Stimulated activated CD8-positive, alpha-beta memory T cell treated with anti-CD3 and anti-CD28 coated beads, Interleukin-2, amount 100 ng/mL, for 48 hours (primary cell): Measurements from ENCODE around the gene UAP1.

ENCODE experiments used
- DNase-seq, 2 donors: peaks; one replicate each; pipeline ENCODE4 v3.0.0-alpha.2; 2020; ENCODE audit warnings: low read depth in 2 of 2

Gene UAP1

GRCh38 chr1:162561616-162562469 is at the start of gene UAP1:
Gene UAP1 (plus strand): TSS chr1:162561722. CDS start chr1:162566069, 4,347 bp downstream.
- DNase-seq = peak in 1 of 2 donors; percentile 9

- DNase-seq = no peak
Observed at GRCh38 chr1:162527314-162527713, 34.2 kb upstream of the UAP1 start.

- DNase-seq = no peak
Observed at GRCh38 chr1:162530307-162530987, 31.1 kb upstream of the UAP1 start.

DNA sequence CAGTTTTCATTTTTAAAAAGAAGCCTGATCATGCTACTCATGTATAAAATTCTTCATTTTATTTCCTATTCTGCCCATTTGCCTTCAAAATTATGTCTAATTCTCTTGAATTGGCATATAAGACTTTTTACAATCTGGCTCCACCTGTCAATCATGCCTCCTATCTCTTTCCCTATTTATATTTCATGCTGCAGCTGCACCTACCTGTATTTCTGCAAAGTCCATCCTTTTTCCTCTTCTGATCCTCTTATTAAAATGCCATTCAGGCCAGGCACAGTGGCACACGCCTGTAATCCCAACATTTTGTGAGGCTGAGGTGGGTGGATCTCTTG is 30.6 kb upstream of the UAP1 start:
- no peak for DNase-seq

GRCh38 chr1:162535501-162535900 is 26.0 kb upstream of the UAP1 start:
- no peak for DNase-seq

DNA sequence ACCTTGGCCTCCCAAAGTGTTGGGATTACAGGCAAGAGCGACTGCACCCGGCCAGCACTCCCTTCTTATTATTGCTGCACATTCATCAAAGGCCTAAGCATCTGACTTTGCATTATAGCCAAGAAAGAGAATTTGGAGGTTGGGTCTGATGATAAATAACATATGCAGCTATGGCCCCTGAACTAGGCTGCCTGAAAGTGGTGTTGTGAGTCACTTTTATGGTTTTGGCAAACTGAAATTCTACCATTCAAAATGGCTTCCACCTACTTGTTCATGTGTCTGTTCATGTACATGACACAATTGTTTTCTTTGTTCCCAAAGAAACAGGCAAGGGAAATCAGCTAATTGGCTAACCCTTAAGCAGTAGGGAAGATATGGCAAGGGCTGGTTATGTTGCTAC is 25.0 kb upstream of the UAP1 start:
- no peak for DNase-seq

DNA sequence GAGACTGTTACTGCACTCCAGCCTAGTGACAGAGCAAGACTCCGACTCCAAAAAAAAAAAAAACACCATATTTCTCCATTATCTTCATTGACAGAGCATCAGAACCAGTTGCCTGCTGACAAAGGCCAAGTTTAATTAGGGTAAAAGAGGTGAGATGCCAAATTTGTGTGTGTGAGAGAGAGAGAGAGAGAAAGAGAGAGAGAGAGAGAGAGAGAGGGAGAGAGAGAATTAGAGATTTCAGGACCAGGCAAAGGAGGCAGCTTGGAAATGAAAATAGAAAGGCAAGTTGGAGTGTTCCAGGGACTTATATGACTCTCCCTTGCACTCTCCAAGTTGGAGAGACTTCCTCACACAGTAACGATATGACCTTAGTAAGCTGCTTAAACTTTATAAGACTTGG is 24.3 kb upstream of the UAP1 start:
- no peak for DNase-seq

DNA sequence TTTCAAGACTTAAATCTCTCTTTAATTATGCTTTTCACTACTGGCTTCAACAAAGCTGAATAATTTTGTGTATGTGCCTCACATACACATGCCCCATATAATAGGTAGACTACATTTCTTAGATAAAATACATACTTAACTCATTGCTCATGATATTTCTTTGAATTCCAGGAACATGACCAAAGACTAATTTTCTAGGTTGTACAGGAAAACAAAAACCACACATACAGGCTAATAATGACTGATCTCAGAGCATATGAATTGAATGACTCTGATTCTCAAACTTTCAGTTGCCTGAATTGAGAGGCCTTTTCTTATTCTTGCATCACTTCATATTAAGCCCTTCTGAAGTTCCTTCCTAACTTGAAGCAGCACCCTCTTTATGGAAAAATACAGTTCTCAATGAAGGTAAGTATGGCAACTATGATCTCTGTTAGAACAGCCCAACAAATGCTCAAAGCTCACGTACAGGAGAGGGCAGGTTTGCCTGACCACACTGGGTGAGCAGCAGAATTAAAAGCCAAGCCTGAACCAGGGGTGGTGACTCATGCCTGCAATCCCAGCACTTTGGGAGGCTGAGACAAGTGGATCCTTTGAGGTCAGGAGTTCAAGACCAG is 22.6 kb upstream of the UAP1 start:
- no peak for DNase-seq

DNA sequence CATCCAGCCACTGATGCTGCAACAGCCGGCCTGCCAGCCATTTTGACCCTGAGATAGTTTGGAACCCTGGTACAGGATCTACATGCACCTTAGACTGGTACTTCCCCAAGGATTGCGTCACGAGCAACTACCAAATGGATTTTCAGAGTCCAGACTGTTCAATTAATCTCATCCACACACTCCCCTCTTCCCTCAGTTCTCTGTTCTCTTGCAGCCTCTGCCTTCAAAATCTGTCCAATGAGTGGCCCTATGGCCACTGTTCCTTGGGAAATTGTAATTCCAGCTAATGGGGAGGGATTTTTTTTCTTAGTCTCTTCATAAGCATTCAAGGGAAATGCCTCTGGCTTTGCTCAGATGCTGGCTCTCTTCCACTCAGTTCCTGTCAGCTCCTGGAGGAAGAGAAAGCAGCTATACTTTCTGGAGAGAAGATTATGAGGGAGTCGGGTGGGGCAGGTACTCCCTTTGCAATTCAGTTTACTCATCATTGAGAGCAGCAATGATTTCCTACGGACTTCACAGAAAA is 19.8 kb upstream of the UAP1 start:
- no peak for DNase-seq

- no peak for DNase-seq
Observed at GRCh38 chr1:162543228-162543627, 18.3 kb upstream of the UAP1 start.

- no peak for DNase-seq
Observed at GRCh38 chr1:162548170-162548569, 13.4 kb upstream of the UAP1 start.

DNA sequence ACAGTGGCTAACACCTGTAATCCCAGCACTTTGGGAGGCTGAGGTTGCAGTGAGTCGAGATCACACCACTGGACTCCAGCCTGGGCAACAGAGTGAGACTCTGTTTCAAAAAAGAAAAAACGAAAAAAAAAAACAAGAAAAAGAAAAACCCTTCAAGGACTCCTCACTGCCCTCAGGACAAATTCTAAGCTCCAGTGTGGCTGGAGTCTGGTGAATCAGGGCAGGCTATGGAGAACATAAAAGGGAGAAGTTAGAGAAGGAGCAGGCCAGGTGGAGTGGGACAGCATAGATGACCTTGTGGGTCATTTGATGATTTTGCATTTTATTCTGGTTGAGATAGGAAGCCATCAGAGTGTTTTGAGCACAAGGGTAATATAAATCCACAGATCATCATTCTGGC is 12.5 kb upstream of the UAP1 start:
- no peak for DNase-seq

DNA sequence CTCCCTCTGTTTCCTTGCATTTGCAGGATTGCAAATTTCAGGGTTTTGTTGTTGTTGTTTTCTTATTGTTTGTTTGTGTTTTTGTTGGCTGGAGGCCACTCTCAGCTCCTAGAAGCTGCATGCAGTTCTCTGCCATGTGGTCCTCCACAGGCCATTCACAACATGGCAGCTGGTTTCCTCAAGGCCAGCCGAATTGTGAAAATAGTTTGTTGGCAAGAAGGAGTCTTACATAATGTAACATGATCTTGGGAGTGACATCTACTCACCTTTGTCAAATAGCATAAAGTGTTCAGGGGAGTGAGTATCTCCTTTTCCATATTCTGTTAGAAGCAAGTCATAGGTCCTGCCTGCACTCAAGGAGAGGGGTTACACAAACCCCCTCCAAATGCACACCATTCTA is 10.6 kb upstream of the UAP1 start:
- DNase-seq = no peak

DNA sequence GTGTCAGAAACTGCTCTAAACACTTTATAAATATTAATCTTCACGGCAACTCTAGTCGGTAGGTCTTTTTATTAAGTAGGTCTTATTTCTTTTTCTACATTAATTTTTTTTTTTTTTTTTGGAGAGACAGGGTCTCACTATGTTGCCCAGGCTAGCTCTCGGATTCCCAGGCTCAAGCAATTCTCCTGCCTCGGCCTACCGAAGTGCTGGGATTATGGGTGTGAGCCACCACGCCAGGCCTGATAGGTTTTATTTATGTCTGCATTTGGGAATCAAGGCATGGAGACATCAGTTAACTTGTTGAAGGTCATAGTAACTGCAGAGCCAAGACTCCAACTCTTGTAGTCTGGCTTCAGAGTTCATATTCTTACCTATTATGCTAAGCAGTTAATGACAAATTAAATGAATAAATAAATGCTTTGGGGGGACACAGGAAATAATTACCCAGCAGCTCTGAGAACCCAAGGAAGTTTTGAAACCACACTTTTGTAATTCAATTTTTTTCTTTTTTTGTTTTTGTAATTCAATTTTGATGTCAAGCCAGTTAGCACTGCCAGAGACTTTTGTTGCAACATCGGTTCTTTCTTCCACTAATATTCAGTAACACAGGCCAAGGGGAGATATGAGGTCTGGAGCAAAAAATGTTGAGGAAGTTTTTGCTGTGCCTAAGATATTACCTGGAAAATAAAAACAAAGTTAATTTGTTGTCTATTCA is 9.4 kb upstream of the UAP1 start:
- no peak for DNase-seq

GRCh38 chr1:162552684-162553252 is 8.8 kb upstream of the UAP1 start:
- DNase-seq = no peak

DNA sequence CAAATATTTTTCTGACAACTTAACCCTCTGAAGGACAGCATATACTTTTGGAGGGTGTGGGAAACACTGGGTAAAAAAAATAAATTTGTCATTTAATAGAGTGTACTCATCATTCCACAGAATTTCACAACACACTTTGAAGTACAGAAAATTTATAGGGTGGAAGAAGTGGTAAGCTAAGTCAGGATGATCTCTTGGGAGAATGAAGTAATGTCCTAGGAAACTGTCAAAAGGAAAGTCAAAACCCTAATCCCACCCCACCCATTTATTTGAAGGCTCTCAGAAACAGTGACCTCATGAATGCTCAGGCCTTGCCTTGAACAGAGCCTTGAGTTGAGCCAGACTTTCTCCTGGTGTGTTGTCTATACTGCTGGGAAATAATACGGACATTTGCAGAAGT is 7.3 kb upstream of the UAP1 start:
- DNase-seq = no peak

DNA sequence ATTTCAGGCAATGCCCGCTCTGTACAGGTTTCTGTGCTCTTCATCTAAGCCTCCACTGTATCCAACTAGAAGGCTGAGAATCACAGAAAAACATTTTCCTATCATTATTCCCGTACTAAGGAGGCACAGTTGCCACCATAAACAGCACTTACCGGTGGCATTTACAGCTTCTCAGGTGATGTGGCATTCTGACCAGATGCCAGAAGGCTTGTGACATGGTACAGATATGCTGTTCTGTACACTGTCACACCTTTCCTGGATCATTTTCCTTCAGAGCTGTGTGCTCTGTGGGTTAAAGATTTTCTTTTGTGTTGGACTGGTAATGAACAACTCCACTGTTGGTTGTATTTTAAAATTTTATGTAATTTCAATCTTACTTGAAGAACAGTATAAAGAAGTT is 4.0 kb upstream of the UAP1 start:
- DNase-seq = no peak

DNA sequence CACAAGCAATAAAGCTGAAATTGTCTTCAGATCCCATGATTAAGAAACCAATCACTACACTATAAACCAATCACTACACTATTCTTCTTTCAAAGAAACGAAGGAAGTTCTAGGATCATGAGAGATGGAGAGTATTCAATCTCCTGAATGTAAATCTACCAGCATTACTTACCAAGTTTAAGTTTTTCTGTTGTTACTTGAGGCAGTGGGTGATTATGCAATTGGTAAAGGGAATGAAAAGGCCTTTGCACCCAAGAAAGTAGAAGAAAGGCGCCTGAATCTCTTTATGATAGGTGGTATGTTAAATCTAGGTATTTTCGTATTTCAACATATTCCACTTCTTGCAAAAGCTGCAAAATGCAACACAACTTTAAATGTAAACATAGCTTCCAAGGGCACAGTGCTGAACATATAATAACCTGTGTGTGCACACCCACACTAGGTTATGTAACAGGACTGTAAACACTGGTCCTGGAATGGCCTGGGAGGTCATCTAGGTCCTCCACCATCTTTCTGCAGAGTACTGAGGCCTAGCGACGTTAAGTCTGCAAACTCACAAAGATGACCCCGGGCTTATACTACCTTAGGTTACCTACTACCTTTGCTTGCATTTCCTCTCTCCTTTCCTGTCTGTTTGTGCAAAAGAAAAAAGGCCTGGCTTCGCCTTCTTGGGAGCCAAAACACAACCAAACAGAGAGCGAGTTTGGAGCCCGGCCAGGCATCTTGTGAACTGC is 1.1 kb upstream of the UAP1 start:
- no peak for DNase-seq

- DNase-seq = peak; percentile 98
Observed at GRCh38 chr1:162561037-162561615, 396 bp upstream of the UAP1 start.

- DNase-seq = no peak
Observed at GRCh38 chr1:162562470-162562828, 927 bp downstream of the UAP1 start.

DNA sequence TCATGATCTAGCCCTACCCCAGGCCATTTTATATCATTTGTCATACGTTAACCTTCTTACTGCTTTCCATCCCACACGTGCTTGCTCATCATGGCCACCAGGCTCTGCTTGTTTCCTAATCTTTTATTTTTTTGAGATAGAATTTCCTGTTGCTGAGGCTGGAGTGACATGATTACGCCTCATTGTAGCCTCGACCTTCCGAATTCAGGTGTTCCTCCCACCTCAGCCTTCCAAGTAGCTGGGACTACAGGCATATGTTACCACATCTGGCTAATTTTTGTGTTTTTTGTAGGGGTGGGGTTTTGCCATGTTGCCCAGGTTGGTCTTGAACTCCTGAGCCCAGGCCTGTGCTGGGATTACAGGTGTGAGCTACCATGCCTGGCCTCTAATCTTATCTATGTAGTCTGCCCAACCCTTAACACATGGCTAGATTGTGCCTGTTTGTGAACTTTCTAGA is 3.3 kb downstream of the UAP1 start:
- no peak for DNase-seq
